GM18498 (cell line): Measurements from ENCODE around the gene CNGB1.
"Not testable (repeated sequence)": the region's sequence is repeated elsewhere in the genome, so short reads cannot be mapped to it uniquely, and the experiment has no call there.

Experiments used
- ATAC-seq: cut with Tn5 transposase; IDR thresholded peaks from one replicate; pipeline ENCODE4 v1.9.1; 2021; ENCODE audit warnings: mild to moderate bottlenecking, moderate library complexity; ENCODE audit not compliant: unreplicated experiment

Gene CNGB1

DNA sequence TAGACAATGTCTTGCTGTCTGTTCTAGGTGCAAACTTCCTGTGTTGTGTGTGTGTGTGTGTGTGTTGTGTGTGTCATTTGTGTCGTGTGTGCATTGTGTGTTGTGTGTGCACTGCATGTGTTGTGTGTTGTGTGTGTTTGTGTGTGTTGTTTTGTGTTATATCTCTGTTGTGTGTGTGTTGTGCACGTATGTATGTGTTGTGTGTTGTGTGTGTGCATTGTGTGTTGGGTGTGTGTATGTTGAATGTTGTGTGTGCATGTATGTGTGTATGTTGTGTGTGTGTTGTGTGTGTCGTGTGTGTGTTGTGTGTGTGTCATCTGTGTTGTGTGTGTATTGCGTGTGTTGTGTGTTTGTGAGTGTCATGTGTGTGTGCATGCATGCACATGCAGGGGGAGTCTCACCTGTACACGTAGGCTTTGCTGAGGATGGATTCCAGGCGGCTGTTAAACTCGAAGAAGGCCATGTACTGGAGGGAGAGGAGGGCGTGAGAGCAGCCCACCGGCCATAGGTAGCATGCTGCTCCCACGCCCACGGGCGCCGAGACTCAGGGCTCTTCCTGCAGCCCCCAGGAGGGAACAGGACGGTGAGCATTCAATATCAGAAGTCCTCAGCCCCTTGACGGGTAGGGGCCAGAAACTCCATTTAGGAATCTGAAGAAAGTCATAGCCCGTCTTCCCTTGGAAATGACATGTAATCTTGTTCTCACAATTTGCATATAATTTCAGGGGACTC, 58.2 kb downstream of the CNGB1 start:
- ATAC-seq, result no peak

DNA sequence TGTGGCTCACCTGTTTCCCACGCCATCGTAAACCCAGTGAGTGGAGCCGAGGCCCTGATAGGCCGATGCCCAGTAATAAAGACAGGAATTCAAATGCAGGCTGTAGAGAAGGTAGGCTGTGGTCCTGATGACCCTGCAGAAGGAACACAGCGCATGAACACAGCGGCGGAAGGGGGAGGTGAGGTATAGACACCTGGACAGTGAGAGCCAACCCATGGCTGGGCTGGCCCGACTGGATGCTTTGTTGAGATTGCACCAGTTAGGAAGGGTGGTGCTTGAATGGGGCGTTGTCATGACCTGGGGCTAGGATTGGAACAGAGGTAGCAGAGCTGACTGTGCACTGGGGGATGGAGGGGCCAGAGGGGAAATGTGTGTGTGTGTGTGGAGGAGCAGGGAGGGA, 59.2 kb downstream of the CNGB1 start:
- ATAC-seq, result no peak

DNA sequence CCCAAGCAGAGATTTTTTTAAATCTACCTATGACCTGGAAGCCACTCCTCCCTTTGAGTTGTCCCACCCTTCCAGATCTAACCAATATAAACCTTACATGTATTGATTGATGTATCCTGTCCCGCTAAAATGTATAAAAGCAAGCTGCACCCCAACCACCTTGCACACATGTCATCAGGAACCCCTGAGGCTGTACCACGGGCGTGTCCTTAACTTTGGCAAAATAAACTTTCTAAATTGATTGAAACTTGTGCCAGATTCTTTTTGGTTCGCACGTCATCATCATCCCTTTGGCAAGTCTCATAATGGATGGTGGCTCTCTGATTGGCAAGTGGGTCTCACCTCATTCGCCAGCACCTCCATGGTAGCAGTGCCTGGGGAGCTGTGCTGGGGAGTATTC, 60.2 kb downstream of the CNGB1 start:
- ATAC-seq, result no peak

DNA sequence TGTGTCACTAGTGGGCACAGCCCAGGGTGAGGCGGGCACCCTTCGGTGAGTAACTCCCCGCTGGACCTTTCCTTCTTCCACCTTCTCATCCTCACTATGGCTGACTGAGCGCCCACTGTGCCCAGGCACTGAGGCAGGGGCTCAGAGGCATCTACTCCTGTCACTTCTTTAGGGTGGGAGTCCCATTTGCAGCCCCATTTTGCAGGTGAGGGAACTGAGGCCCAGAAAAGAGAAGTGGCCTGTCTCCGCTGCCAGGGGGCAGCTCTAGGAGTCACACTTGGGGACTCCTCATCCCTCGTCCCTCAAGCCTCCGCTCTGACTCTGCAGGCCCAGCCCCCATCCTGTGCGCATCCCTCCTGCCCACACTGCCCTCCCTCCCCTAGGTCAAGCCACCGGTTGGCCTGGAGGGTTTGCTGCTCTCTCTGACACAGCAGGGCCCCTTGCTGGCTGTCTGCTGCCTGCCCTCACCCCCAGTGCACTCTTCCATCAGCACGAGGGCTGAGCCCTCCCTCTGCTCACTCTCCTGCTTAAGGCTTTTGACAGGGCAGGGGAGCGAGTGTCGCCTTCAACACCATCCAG, 62.4 kb downstream of the CNGB1 start:
- no peak for ATAC-seq

DNA sequence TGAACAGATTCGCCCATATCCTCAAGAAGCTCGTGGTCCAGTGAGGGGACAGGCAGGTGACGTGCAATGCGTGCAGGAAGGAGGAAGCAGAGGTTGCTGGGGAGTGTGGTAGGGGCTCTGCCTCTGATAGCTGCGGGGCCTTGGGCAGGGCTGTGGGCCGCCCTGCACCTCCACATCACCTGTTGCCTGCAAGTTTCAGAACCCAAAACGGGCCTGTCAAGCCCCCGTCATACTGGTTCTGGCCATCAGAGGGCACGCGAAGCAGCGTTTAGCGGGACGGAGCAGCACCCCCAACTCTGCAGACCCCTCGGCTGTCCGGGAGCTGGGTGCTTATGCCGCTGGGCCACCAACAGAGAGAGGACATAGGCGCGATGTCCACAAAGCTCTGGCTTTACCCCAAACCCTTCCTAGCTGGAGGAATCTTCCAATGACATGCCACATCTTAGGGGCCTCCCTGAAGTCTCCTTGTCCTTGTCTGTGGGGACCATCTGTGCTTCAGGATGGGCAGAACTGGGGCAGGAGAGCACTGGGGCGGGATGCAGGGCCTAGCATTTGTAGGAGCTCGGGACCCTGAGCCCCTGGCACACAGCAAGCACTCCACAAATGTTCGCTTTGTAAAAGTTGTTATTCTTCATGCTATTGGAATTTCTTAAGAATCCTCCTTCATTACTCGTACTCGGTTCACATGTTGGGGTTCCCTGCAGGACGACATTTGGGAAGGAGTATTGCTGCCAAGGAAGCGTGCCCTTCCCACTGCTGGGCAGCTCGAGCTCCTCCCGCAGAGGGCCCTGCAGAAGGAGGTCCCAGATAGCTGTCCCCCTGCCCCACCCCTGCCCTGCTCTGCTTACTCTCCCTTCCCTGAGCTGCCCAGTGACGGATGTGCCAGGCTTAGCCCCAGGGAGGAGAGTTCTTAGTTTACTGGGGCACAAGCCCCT, 64.3 kb downstream of the CNGB1 start:
- no peak for ATAC-seq

DNA sequence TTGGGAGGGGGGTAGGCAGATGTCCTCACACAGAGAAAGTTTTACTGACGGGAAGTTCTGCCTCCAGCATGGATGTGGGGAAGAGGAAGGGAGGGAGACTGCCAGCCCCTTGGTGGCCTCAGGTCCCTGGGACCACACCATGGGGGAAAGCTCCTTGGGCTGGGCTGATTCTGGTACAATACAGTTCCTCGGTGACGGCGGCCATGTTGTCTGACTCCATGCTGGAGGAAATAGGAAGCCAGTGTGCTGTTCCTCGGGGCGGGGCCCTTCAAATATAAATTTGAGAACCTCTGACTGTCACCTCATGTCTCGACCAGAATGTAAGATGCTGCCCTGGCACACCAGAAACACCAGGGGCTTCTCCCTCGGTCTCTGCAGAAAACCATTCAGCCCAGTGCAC, 66.8 kb downstream of the CNGB1 start:
- no peak for ATAC-seq

DNA sequence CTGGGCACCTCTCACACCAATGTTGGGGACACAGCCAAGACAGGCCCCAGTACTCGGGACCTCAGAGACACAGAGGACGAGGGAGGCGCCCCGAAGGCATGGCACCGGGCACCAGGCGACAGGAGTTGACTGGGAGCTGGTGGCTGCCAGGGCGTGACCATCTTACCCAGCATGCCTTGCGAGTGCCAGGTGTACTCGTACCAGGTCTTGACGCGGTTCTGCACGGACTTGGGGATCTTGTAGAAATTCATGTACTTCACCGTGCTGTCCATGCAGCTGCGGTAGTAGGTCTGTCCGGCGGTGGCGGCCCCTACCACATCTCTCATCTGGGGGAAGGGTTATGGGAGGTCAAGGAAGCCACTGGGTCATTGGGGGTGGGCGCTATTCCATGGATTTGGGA, 67.3 kb downstream of the CNGB1 start:
- no peak for ATAC-seq

DNA sequence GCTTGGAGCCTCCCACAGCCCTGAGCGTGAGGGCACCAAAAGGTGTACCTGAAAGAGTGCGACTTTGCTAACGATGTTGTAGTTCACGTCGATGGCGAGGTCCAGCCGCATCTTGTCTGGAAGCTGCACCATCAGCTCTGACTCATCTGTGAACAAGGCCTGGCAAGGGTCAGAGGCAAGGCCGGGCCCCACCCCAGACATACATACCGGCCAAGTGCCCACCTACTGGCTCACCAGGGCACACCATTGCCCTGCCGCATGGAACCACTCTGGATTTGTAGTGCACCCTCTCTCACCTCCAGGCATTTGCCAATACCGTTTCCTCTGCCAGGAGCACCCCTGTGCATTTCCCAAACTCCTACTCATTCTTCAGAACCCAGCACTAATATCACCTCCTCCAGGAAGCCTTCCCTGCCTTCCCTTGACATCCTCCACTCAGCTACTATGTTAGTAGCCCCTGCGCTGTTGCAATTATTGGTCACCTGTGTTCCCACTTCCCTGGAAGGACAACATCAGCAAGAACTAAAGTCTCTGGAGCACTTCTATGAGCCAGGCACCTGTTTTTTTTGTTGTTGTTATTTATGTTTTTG, 69.4 kb downstream of the CNGB1 start:
- no peak for ATAC-seq

DNA sequence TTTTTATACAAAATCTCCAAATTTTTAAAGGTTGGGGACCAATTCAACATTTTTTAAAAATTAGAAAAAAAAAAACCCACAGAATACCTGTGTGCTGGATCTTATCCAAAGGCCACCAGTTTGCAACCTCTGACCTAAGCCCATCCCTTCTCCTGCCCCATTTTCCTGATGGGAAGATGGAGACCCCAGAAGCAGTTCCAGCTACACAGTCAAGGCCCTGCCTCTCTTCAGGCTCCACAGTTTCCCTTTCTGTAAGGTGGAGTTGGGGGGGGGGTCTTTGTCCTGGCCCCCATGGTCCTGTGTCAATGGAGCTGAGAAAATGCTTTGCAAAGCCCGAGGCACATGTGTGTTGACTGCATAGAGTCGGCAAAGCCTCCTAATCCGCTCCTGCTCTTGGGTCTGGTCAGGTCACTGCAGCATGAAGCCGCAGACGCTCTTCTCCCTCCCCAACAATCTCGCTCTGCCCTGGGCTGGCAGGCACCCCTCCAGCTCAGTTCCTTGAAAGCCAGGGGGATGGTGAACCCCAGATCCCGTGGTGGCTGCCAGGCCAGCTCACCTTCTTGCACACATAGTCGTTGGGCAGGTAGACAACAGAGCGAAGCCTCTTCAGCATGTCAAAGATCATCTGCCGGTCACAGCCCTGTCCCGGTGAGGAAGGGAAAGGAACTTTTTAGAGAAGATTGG, 70.0 kb downstream of the CNGB1 start:
- no peak for ATAC-seq

DNA sequence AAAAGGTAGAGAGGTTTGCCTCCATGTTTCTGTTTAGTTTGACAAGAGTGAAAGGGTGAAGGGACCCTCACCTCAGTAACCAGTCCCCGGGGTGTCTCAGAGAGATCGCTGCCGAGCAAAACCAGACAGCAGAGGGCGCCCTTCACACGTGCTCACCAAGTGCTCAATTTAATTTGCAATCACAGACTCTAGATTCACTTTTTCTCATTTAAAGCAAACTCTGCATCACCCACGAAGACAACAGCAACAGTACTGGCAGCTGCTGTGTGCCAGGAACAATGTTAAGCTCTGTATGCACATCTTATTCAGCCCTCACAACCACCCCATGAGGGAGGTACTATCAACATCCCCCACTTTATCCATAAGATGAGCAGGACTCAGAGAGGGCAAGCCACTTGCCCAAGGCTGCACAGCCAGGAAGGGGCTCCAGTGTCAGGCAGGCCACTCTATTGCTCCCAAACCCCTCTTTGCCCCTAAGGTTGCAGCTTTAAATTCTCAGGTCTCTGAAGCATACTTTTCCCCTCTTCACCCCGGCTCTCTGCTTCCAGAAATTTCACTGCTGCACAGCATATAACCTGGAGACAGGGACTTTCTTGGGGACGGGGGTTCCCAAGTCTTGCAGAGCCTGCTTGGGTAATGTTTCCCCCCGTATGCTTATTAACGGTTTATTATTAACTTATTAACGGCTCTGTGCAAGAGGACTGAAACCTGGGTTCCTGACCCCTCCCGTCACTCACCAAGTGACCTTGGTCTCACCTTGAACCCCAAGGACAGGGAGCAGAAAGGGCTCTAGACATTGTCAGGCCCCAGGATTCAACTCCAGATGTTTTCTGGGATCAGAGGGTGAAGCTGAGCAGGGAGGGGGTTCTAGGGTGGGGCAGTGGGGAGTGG, 70.9 kb downstream of the CNGB1 start:
- ATAC-seq, result no peak

DNA sequence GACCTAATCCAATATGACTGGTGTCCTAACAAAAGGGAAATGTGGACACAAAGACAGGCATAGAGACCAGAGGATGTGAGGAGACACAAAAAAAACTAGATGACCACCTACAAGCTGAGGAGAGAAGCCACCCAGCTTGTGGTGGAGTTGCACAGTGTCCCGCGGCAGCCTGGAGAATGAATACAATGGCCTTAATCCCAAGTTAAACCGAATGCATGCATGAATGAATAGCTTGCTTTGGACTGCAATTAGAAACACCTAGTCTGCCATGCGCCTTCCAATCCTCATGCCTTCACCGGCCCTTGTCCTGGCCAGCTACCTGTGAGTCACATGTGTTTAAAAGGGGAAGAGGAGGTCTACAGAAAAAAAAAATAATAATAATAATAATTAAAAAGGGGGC, 72.0 kb downstream of the CNGB1 start:
- ATAC-seq, result no peak

DNA sequence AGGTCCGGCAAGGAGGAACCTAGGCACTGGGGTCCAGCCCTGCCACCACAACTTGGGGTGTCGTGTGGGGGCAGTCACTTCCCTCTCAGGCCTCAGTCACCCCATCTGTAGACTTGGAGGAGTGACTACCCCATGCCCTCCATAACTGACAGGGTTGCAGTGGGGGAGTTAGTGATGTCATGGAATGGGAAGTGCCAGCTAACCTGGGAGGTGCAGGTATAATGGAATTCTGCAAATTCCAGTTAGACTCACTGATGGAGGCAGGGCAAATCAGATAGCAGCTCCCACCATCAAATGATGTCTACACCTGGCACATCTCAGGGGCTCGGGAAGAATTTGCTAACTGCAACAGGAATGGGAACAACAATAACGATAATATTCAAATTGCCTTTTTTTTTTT, 72.9 kb downstream of the CNGB1 start:
- no peak for ATAC-seq

DNA sequence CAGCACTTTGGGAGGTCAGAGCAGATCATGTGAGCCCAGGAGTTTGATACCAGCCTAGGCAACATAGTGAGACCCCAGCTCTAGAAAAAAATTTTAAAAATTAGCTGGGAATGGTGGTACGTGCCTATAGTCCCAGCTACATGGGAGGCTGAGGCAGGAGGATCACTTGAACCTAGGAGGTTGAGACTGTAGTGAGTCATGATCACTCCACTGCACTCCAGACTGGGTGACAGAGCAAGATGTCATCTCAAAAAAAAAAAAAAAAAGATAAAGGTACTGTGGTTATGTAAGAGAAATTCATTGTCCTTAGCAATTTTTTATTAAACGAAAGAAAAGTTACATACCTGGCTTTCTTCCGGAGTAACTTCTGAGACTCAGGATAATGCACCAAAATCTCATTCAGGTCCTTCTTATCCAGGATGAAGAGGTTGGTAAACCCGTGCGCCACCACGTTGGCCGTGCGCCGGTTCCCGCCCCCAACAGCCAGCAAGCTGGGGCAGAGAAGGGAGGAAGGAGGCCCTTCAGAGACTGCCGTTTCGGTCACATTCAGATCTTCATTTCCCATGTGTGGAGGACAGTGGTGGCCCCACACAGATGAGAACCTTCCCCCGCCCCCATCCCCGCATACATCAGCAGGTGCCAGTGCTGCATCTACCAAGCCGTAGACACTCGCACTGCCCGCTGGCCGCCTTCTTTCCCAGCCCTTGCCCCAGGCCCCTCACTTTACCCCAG, 73.7 kb downstream of the CNGB1 start:
- no peak for ATAC-seq

DNA sequence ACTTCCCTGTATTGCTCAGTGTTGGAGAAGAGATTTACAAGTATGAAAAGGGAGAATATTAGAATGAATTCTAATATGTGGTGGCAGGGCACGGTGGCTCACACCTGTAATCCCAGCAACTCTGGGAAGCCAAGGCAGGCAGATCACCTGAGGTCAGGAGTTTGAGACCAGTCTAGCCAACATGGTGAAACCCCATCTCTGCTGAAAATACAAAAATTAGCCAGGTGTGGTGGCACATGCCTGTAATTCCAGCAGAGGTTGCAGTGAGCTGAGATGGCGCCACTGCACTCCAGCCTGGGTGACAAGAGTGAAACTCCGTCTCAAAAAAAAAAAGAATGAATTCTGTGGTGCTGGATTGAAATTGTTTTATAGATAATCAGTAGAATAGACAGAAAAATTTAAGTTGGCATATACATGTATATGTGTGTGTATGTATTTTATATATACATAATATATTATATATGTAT, 75.8 kb downstream of the CNGB1 start:
- ATAC-seq, result not testable (repeated sequence)

DNA sequence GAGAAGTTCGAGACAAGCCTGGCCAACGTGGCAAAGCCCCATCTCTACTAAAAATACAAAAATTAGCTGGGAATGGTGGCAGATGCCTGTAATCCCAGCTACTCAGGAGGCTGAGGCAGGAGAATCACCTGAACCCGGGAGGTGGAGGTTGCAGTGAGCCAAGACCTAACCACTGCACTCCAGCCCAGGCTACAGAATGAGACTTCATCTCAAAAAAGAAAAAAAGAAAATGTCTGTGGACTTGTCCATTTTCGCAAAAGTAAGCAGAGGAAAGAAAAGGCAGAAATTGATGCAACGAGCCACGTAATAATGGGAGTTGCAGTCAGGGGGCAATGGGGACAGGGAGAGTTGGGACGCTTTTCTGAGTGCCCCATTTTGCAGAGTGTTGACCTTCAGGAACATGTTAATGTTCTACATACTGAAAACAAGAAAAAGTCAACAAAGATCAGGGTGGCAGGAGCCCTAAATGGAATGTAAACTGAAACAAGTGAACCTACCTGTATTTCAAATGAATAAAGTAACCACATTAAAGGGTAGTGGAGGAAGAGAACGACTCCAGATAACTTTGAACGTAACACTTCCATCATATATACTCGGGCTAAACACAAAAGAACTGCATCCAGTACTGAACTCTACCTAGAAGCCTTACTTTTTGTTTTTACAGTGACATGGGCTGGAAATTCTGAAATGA, 76.4 kb downstream of the CNGB1 start:
- ATAC-seq, result no peak

DNA sequence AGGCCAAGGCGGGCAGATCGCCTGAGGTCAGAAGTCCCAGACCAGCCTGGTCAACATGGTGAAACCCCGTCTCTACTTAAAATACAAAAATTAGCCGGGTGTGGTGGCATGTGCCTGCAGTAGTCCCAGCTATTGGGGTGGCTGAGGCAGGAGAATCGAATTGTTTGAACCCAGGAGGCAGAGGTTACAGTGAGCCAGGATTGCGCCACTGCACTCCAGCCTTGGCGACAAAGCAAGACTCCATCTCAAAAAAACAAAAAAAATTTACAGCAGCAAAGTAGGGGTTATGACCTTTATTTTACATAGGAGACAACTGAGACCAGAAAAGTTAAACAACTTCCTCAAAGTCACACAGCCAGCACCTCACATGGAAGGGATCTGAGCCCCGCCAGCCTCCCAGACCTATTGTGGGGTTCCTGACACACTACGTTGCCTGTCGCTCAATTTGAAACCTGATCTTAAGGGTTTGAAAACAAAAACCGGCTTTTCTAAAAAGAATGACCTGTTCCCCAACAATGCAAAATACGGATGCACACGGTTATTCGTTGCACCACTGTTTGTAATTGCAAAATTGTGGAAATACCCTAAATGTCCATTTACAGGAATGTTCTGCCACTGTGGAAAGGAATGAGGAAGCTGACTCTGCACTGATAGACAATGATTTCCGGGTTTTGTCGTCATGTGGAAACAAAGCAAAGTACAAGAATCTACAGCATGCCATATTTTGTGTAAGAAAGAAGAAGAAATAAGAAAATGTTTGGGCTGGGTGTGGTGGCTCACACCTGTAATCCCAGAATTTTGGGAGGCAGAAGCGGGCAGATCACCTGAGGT, 77.2 kb downstream of the CNGB1 start:
- ATAC-seq, result no peak

DNA sequence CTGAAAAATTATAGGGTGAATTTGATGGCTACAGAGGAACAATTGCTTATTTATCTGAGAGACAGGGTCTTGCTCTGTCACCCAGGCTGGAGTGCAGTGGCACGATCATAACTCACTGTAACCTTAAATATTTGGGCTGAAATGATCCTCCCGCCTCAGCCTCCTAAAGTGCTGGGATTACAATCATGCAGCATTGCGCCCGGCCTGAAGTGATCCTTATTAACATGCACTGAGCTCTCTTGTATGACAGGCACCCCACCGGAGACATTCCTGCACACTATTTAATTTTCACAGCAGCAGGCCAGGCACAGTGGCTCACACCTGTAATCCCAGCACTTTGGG, 77.7 kb downstream of the CNGB1 start:
- no peak for ATAC-seq
